ENCODE results near the gene HRG. TPM values are rescaled to one million over a fixed set of nuclear protein-coding genes. Genes with fewer than 3 reads are reported as not detected.

Gene HRG
- polyA plus RNA-seq, 4 donors: 1.6 to 3.4 (median 2.0) TPM

DNA sequence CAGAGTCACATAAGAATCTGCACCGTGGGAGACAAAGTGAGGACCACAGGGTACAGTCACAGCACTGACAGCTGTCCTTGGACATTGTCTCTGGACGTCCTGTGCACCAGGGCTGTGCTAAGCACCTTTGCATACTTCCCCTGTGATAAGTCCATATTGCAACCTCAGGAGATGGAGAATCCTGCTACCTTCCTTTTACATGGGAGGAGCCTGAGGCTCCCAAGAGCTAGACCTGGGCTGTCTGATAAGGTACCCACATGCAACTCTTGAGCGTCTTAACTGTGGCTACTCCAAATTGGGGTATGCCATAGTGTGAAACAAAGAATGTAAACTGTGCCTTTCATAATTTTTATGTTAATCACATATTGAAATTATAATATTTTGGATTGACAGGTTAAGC is 28.1 kb upstream of the HRG start:
- no peak for DNase-seq (ENCODE audit: low read depth in 4 of 4, low spot score in 3 of 4)

- no peak for DNase-seq (ENCODE audit: low read depth in 4 of 4, low spot score in 3 of 4)
These were observed 27.6 kb upstream of the HRG start for GRCh38 chr3:186638259-186638658.

- DNase-seq (ENCODE audit: low read depth in 4 of 4, low spot score in 3 of 4): no peak
These were observed 25.9 kb upstream of the HRG start, which contains the start of gene FETUB for GRCh38 chr3:186639778-186640472. Gene FETUB (plus strand): TSS chr3:186640399. CDS start chr3:186640461, 62 bp downstream.

- no peak for DNase-seq (ENCODE audit: low read depth in 4 of 4, low spot score in 3 of 4)
These were observed 25.4 kb upstream of the HRG start for GRCh38 chr3:186640473-186640818.

DNA sequence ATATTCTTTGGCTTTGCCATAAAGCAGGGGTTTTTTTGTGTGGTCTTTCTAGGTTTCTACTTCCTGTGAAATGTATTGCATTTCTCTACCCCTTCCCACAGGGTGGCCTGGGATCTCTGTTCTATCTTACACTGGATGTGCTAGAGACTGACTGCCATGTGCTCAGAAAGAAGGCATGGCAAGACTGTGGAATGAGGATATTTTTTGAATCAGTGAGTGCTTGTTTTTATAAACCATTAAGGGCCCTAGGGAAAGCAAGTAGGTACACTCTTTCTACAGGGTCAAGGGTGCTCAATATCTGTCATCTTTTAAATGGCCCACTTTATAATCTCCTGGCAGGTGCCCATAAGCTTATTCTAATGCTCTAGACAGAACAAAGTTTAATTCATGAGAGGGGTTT is 24.9 kb upstream of the HRG start:
- DNase-seq (ENCODE audit: low read depth in 4 of 4, low spot score in 3 of 4): no peak

GRCh38 chr3:186642014-186642413 is 23.8 kb upstream of the HRG start:
- DNase-seq (ENCODE audit: low read depth in 4 of 4, low spot score in 3 of 4): no peak

- no peak for DNase-seq (ENCODE audit: low read depth in 4 of 4, low spot score in 3 of 4)
These were observed 22.3 kb upstream of the HRG start for GRCh38 chr3:186643493-186643892.

GRCh38 chr3:186644683-186645082 is 21.1 kb upstream of the HRG start:
- no peak for DNase-seq (ENCODE audit: low read depth in 4 of 4, low spot score in 3 of 4)

DNA sequence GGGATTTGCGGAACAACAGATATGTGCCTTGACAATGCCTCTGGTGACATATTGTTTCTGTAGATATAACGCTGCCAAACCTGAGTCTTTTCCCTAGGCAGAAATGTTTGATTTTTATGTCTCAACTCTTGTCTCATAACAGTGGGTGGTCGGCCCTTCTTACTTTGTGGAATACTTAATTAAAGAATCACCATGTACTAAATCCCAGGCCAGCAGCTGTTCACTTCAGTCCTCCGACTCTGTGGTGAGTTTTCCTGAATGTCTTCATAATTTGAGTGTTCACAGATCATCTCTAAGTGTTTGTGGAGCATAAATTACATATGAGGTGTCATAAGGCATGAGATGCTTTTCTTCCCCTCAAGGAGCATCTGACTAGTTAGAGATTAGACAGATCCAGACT is 19.7 kb upstream of the HRG start:
- no peak for DNase-seq (ENCODE audit: low read depth in 4 of 4, low spot score in 3 of 4)

DNA sequence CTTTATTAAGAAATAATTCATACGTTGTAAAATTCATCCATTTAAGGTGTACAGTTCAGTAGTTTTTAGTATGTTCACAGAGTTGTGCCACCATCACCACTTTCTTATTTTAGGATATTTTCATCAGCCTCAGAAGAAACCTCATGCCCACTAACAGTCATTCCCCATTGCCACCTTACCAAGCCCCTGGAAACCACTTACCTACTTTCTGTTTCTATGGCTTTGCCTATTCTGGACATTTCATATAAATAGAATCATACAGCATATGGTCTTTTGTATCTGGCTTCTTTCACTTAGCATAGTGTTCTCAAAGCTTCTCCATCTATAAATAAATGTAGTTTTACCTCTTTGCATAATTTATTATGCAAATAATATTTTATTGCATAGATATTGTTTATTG is 19.0 kb upstream of the HRG start:
- DNase-seq (ENCODE audit: low read depth in 4 of 4, low spot score in 3 of 4): no peak

GRCh38 chr3:186648851-186649250 is 17.0 kb upstream of the HRG start:
- DNase-seq (ENCODE audit: low read depth in 4 of 4, low spot score in 3 of 4): no peak

GRCh38 chr3:186651678-186652215 is 14.1 kb upstream of the HRG start:
- no peak for DNase-seq (ENCODE audit: low read depth in 4 of 4, low spot score in 3 of 4)

- DNase-seq (ENCODE audit: low read depth in 4 of 4, low spot score in 3 of 4): no peak
These were observed 12.6 kb upstream of the HRG start for GRCh38 chr3:186653080-186653707.

- no peak for DNase-seq (ENCODE audit: low read depth in 4 of 4, low spot score in 3 of 4)
These were observed 11.8 kb upstream of the HRG start for GRCh38 chr3:186653984-186654383.

- DNase-seq (ENCODE audit: low read depth in 4 of 4, low spot score in 3 of 4): no peak
These were observed 2.3 kb upstream of the HRG start for GRCh38 chr3:186663361-186664118.

GRCh38 chr3:186664119-186664495 is 1.7 kb upstream of the HRG start:
- DNase-seq (ENCODE audit: low read depth in 4 of 4, low spot score in 3 of 4): no peak

GRCh38 chr3:186664506-186664905 is 1.3 kb upstream of the HRG start:
- DNase-seq (ENCODE audit: low read depth in 4 of 4, low spot score in 3 of 4): no peak

DNA sequence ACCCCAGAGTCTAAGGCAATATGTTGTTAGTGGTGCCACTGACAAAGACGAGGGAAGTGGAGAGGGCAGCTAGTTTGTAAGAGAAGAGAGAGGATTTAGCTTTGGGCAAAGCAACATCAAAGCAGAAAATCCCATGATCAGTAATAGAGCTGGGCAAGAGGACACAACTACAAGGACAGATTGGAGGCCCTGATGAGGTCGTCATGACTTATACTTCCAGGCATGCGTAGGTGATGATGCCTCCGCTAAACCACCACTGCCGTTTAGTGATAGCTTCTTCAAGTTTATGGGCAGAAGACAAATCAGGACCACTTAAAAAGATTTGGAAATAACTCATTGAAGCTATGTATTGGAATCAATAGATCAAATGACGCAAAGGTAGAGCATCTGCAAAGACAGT is 2.6 kb downstream of the HRG start:
- no peak for DNase-seq (ENCODE audit: low read depth in 4 of 4, low spot score in 3 of 4)

DNA sequence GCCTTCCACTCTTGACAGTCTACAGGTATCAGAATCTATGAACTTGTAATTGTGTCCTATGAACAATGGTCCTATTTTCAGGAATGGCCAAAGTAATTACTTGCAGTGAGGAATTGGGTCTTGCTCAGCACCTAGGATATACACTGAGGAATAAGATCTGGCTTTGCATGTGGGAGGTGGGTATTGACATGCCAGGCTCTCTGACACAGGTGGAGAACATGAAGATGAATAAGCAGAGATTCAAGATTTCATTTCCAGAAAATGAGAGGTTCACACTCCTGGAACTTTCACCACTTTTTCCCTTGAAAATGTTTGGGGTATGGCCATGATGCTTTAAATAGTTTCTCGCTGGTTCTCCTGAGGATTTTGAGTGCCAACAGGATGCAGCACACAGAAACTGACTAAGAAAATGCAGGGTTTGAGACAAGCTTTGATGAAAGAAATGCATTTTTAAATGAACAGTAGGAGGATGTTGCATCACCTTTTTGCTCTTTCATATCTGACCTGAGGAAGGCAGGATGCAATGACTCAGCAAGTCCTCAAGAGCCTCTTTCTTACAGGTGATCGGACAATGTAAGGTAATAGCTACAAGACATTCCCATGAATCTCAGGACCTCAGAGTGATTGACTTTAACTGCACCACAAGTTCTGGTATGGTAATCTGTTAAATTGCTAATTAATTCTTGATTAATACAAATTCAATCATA is 3.7 kb downstream of the HRG start:
- no peak for DNase-seq (ENCODE audit: low read depth in 4 of 4, low spot score in 3 of 4)

- DNase-seq (ENCODE audit: low read depth in 4 of 4, low spot score in 3 of 4): no peak
These were observed 4.3 kb downstream of the HRG start for GRCh38 chr3:186670155-186670554.

DNA sequence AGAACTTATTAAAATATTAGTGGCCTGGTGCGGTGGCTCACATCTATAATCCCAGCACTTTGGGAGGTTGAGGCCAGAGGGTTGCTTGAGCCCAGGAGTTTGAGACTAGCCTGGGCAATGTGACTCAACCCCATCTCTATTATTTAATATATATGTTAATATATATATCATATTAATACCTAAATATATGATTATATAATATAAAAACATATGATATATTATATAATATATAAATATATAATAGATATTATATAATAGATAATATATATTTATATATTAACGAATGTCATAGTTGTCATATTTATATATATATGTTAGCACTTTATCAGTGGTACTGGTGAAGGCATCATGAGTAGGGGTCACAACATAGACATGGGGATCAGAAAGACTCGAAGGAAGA is 5.2 kb downstream of the HRG start:
- DNase-seq (ENCODE audit: low read depth in 4 of 4, low spot score in 3 of 4): no peak

All from right renal pelvis (tissue), 4 donors.